Daoy (cell line): ENCODE results near the gene TSPYL1. TPM values are rescaled to one million over a fixed set of nuclear protein-coding genes. Genes with fewer than 3 reads are reported as not detected.
"Not testable (repeated sequence)": the region's sequence is repeated elsewhere in the genome, so short reads cannot be mapped to it uniquely, and the experiment has no call there.

ENCODE experiments used
- DNase-seq: peaks from one replicate; pipeline ENCODE4 v3.0.0-alpha.2; 2015; ENCODE audit warnings: low read depth
- total RNA-seq: library from RNA; depleted of rRNA; stranded (reverse); fragments of >200 nt; shearing (Covaris generic); gene quantifications from 2 replicates; pipeline ENCODE4 v1.2.3, GENCODE V29; 2014; rRNA removed

Gene TSPYL1
- total RNA-seq: 36.9 and 41.2 TPM in 2 replicates

GRCh38 chr6:116279232-116280160 lies at the start of gene TSPYL1:
Gene TSPYL1 (minus strand): TSS chr6:116279930. CDS start chr6:116279830, 100 bp downstream.
- peak; percentile 97 for DNase-seq

DNA sequence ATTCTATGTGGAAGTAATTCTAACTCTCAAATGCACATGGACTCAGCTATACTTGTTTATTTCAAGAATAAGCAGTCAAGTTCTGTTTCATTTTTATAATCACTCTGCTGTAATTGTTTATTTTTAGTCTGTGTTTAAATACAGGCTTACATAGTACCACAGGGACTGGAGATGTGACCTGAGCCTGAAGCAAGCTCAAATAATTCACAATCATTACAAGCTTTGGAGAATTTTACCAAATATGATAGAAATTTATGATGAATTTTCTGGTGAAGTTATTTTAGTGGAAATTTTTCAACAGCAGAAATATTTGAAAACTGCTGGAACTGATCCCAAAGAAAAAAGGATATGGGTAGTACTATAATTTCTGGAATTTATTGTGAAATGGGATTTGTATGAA lies 49.4 kb upstream of the TSPYL1 start:
- no peak for DNase-seq

- no peak for DNase-seq
Observed at GRCh38 chr6:116328528-116328903, 48.8 kb upstream of the TSPYL1 start.

DNA sequence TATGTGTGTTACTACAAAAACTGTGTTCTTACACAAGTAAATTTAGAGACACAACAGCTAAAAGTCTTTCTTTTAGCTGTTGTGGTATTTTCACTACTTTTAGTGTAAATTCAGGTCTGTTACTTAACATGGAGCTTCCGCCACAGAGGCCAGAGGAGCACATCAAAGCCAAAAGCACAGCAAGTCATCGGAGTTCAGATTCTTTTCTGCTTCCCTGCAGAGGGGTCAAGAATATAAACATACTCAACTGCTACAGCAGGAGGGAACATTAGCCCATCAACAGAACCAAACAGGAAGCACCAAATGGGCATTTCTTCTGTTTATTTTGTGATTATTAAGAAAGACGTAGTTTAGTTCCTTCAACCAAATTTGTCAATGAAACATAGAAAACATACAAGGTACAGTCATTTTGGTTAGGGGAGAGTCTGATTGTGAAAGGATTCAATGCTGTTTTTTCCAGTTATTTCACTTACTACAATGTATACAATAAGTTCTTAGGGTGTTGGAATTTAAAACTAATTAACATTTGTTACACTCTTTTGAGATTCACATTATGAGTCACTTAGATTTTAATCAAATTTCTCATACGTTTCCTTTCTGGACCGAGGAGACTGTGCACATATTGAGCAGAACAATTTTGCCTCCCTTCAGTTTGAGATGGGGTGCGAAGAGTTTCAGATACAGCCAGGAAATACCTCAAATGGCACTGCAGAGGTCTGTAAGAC lies 48.2 kb upstream of the TSPYL1 start:
- no peak for DNase-seq

- no peak for DNase-seq
Observed at GRCh38 chr6:116326996-116327395, 47.3 kb upstream of the TSPYL1 start.

- DNase-seq: no peak
Observed at GRCh38 chr6:116326181-116326671, 46.5 kb upstream of the TSPYL1 start.

GRCh38 chr6:116325634-116326132 lies 46.0 kb upstream of the TSPYL1 start:
- not testable (repeated sequence) for DNase-seq

DNA sequence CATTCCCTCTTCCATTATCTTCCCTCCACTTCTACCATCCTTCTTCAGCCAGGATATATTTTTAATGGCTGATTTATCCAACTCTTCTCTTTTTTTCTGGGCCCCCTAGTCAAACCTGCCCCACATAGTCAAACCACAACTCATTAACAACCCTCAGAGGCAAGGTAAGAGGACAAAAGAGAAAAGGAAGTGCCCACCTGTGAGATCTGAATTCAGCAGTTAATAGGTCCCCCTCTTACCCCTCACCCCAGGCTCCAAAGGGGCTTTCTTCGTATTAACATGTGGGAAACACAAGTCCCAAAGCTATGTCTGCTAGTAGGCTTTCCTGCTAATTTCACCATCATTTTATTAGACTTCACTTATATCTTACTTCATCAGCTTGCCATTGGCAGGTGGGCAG lies 44.1 kb upstream of the TSPYL1 start:
- no peak for DNase-seq

DNA sequence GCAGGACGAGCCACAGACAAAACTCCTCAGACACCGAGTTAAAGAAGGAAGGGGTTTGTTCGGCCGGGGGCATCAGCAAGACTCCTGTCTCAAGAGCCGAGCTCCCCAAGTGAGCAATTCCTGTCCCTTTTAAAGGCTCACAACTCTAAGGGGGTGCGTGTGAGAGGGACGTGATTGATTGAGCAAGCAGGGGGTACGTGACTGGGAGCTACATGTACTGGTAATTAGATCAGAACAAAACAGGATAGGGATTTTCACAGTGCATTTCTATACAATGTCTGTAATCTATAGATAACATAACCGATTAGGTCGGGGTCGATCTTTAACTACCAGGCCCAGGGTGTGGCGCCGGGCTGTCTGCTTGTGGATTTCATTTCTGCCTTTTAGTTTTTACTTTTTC lies 42.2 kb upstream of the TSPYL1 start:
- not testable (repeated sequence) for DNase-seq

- DNase-seq: no peak
Observed at GRCh38 chr6:116316772-116317467, 37.2 kb upstream of the TSPYL1 start.

DNA sequence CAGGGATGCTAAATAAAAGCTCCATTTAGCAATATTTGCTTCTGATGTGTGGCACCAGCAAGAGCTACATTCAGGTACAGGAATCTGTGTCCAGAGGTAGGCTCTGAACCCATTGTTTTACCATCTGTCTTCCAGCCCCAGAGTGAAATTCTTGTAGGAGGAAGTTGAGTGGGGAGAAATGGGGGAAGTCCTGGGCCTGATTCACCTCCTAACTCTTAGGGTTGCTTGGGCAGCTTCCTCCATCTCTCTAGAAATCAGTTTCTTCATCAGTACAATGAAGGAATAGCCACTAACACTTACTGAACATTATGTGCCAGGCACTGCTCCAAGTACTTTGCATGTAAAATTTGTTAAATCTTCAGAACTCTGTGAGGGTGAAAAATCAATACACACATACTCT lies 35.1 kb upstream of the TSPYL1 start:
- DNase-seq: peak; percentile 5

- peak; percentile 5 for DNase-seq
Observed at GRCh38 chr6:116314218-116314617, 34.5 kb upstream of the TSPYL1 start.

- no peak for DNase-seq
Observed at GRCh38 chr6:116313101-116313776, 33.5 kb upstream of the TSPYL1 start.

DNA sequence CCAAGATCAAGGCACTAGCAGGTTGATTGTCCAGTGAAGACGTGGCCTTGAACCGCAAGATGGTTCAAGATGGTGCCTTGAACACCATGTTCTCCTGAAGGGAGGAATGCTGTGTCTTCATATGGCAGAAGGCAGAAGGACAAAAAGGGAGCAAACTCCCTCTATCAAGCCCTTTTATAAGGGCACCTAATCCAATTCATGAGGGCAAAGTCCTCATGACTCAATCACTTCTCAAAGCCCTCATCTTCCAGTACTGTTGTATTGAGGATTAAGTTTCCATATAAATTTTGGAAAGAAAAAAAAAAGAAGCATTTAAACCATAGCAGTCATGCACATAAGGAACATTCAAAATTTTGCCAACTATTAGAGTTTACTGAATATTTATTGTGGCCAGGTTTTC lies 29.9 kb upstream of the TSPYL1 start:
- DNase-seq: no peak

DNA sequence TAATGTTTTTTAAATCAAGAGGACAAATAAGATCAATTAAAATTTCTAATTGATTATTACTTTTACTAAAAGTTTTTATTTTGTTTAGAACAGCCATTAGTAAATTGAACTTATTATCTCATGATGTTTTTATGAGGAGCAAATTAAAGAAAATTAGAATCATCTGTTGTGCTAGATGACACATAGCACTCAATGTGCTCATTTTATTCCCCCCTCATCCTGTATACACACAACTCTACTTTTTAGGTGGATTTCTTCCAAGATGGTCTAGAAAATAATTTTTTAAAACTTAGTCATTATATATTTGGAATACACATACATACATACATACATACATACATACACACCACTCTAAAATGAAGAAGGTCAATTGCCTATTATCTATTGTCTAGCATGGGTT lies 29.3 kb upstream of the TSPYL1 start:
- DNase-seq: no peak

GRCh38 chr6:116307633-116308032 lies 27.9 kb upstream of the TSPYL1 start:
- DNase-seq: no peak

DNA sequence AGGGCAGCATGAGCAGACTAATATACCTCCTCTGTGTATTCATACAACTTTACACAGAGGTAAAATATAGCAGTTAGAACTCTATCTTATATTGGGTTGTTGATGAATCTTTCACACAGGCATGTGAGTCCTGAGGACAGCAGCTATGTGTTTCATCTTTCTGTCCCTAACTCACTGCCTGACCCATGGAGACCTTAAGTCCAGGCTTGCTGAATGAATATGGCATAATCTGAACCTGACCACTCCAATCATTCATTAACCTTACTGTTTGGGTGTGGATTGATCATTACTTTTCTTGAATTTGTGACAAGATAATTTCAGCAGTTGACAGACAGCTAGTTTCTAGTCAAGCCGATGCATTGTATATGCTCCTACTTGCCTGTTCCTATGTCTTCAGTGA lies 27.3 kb upstream of the TSPYL1 start:
- DNase-seq: no peak

GRCh38 chr6:116304538-116305097 lies 24.9 kb upstream of the TSPYL1 start:
- no peak for DNase-seq

- no peak for DNase-seq
Observed at GRCh38 chr6:116301104-116301503, 21.4 kb upstream of the TSPYL1 start.

DNA sequence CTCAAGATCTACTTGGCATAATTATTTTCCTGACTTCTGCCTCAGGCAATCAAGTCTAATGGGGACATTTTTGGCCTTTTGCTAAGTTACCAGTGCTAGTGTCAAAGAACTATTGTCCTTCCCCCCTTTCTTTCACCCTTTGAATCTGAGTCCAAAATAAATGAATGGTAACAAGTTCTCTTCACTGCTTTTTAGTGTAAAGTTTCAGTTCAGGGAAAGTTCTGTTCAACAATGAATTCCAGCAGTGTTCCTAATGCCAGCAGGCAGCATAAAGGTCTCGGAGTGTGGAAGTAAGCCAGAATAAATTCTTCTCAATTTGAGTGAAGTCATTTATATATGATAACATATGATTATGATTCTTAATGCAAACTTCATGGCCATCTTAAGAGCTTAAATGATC lies 20.8 kb upstream of the TSPYL1 start:
- no peak for DNase-seq

DNA sequence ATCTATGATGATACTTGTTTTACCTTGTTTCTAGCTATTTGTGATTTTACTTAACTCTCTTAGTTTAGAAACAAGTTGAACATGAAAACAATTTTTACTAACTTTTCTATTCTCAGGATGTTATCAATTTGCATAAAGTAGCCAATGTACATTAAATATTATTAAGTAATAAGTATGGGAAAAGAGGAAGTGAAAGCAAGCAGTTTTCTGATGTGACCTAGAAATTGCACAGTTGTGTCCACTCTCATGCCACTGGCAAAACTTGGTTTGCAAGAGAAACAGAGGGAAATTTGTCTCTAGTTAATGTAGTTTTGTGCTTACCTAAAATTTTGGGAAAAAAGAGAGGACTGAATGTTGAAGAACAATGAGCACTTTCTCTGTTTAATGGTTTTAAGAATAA lies 19.2 kb upstream of the TSPYL1 start:
- DNase-seq: no peak
